GM23338 (cell line): Measurements from ENCODE around the gene PLA2G5. TPM values are rescaled to one million over a fixed set of nuclear protein-coding genes. Genes with fewer than 3 reads are reported as not detected.

Experiments
- ATAC-seq: fragments of 200-7000 bp; cut with Tn5 transposase; 3 replicates; pipeline ENCODE4 v1.9.1; 2020
- DNase-seq: peaks from one replicate; pipeline ENCODE4 v3.0.0-alpha.2; 2015; ENCODE audit warnings: low spot score
- H2AFZ ChIP-seq: fragments of 200-600 bp; sonication (generic); 2 replicates; pipeline ENCODE4 v1.8.0; 2016; ENCODE audit warnings: antibody characterized with exemption, mild to moderate bottlenecking, moderate library complexity
- H3F3A ChIP-seq: fragments of 200-600 bp; sonication (generic); replicated peaks from 2 replicates; pipeline ENCODE4 v1.8.0; 2017; ENCODE audit warnings: antibody characterized with exemption, mixed run types, low read depth
- H3K27ac ChIP-seq: fragments of 200-600 bp; sonication (generic); 2 replicates; pipeline ENCODE4 v1.6.1; 2016; ENCODE audit warnings: low read depth
- H3K27me3 ChIP-seq: fragments of 200-600 bp; sonication (generic); 2 replicates; pipeline ENCODE4 v1.8.0; 2016; ENCODE audit warnings: mild to moderate bottlenecking, mixed run types, moderate library complexity; ENCODE audit not compliant: insufficient read depth
- H3K36me3 ChIP-seq: fragments of 200-600 bp; sonication (generic); 2 replicates; pipeline ENCODE4 v1.8.0; 2016; ENCODE audit warnings: mild to moderate bottlenecking; ENCODE audit not compliant: insufficient read depth
- H3K4me1 ChIP-seq: fragments of 200-600 bp; sonication (generic); 2 replicates; pipeline ENCODE4 v1.8.0; 2016; ENCODE audit warnings: mild to moderate bottlenecking, moderate library complexity; ENCODE audit not compliant: insufficient read depth
- H3K4me2 ChIP-seq: fragments of 200-600 bp; sonication (generic); 2 replicates; pipeline ENCODE4 v1.7.1; 2017; ENCODE audit warnings: mixed run types
- H3K4me3 ChIP-seq: fragments of 200-600 bp; sonication (generic); 2 replicates; pipeline ENCODE4 v1.6.1; 2016; ENCODE audit warnings: mixed run types
- H3K79me2 ChIP-seq: fragments of 200-600 bp; sonication (generic); replicated peaks from 2 replicates; pipeline ENCODE4 v1.8.0; 2017; ENCODE audit warnings: mild to moderate bottlenecking; ENCODE audit not compliant: insufficient read depth
- H3K9me2 ChIP-seq: fragments of 200-600 bp; sonication (generic); 2 replicates; pipeline ENCODE4 v1.8.0; 2017; ENCODE audit not compliant: insufficient read depth
- H4K20me1 ChIP-seq: fragments of 200-600 bp; sonication (generic); replicated peaks from 2 replicates; pipeline ENCODE4 v1.8.0; 2017; ENCODE audit warnings: mild to moderate bottlenecking; ENCODE audit not compliant: insufficient read depth
- H3K27ac Mint-ChIP-seq: 2 replicates; pipeline ENCODE4 v1.8.0; 2020; ENCODE audit warnings: inconsistent platforms, mild to moderate bottlenecking, moderate library complexity, mixed read lengths
- H3K27me3 Mint-ChIP-seq: 3 replicates; pipeline ENCODE4 v1.8.0; 2022; ENCODE audit warnings: low read depth, mild to moderate bottlenecking, moderate library complexity, mixed read lengths, inconsistent platforms; ENCODE audit not compliant: insufficient read depth, poor library complexity
- H3K36me3 Mint-ChIP-seq: 3 replicates; pipeline ENCODE4 v1.8.0; 2021; ENCODE audit warnings: low read depth, mild to moderate bottlenecking, inconsistent platforms, moderate library complexity, mixed read lengths
- H3K4me1 Mint-ChIP-seq: 3 replicates; pipeline ENCODE4 v1.8.0; 2020; ENCODE audit warnings: mild to moderate bottlenecking, inconsistent platforms, mixed read lengths
- H3K4me3 Mint-ChIP-seq: 3 replicates; pipeline ENCODE4 v1.8.0; 2021; ENCODE audit warnings: moderate library complexity, mild to moderate bottlenecking, inconsistent platforms, mixed read lengths
- H3K9me3 Mint-ChIP-seq: 3 replicates; pipeline ENCODE4 v1.8.0; 2020; ENCODE audit warnings: moderate library complexity, mild to moderate bottlenecking, inconsistent platforms, mixed read lengths
- CREB1 ChIP-seq: fragments of 250-450 bp; sonication (Bioruptor Pico); IDR thresholded peaks from 2 replicates; pipeline ENCODE4 v1.5.0; 2020; ENCODE audit warnings: low read depth, mild to moderate bottlenecking, moderate library complexity
- EZH2 ChIP-seq: fragments of 200-600 bp; sonication (generic); IDR thresholded peaks from one replicate; pipeline ENCODE4 v1.8.0; 2017; ENCODE audit warnings: antibody characterized with exemption, mild to moderate bottlenecking, low read depth; ENCODE audit not compliant: unreplicated experiment
- EZH2phosphoT487 ChIP-seq: fragments of 200-600 bp; sonication (generic); IDR thresholded peaks from one replicate; pipeline ENCODE4 v1.8.1; 2018; ENCODE audit warnings: antibody characterized with exemption; ENCODE audit not compliant: unreplicated experiment
- JUNB ChIP-seq: IDR thresholded peaks from one replicate; pipeline ENCODE4 v1.6.1; 2016; ENCODE audit warnings: antibody characterized with exemption; ENCODE audit not compliant: unreplicated experiment
- NANOG ChIP-seq: IDR thresholded peaks from 2 replicates; pipeline ENCODE4 v1.6.1; 2016; ENCODE audit warnings: antibody characterized with exemption, borderline replicate concordance
- POLR2AphosphoS5 ChIP-seq: IDR thresholded peaks from 2 replicates; pipeline ENCODE4 v1.6.1; 2016; ENCODE audit warnings: antibody characterized with exemption, low read depth
- STAT1 ChIP-seq: IDR thresholded peaks from one replicate; pipeline ENCODE4 v1.6.1; 2016; ENCODE audit warnings: antibody characterized with exemption; ENCODE audit not compliant: unreplicated experiment
- ZNF331 ChIP-seq: fragments of 250-450 bp; sonication (Bioruptor Pico); IDR thresholded peaks from 2 replicates; pipeline ENCODE4 v1.5.0; 2020; ENCODE audit warnings: low read depth, mild to moderate bottlenecking, moderate library complexity
- polyA plus RNA-seq: library from polyadenylated mRNA; unstranded; fragments of >200 nt; fragmentation: Nextera tagmentation; extraction: Ambion mirVana; gene quantifications from 2 replicates; pipeline ENCODE4 v1.2.1, GENCODE V29; 2016
- total RNA-seq: library from RNA; depleted of rRNA; stranded (reverse); fragments of >200 nt; shearing (Covaris generic); gene quantifications from 2 replicates; pipeline ENCODE4 v1.2.3, GENCODE V29; 2014
- TF ChIP-seq, protein P1 (sequence below): IDR thresholded peaks from 2 replicates; pipeline ENCODE4 v1.6.1; 2016; ENCODE audit warnings: antibody characterized with exemption

Gene PLA2G5
- total and polyA plus RNA-seq, 2 experiments from 2014 or later = not detected

DNA sequence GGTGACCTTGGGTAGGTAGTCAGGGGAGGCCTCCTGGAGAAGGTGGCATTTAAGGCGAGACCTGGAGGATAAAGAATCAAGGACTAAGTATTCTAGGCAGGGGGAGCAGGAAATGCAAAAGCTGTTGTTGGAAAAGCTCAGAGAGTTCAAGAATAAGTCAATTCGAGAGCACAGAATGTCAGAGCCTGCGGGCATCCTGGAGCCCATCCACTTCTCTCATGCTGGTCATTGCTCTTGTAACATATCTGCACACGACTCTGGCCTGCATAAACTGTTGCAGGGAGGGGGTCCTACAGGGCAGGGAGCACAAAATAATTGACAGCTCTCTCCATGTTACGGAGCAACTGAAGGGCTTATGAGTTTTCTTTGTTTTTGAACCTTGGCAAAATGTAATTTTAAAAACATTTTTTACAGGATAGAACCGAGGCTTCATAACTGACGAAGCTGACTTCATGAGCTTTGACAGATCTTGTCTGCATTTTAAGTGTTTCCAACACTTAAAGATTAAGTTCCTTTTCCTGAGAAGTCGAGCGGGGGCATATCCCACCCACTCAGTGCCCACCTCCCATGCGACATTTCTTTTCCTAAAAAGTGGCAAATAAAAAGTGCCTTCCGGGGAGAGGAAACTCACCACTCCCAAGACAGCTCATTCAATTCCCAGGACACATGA lies 4.2 kb downstream of the PLA2G5 start:
- Histone ChIP-seq H3K9me2 (no peaks in the 10 kb centered on the region), H2AFZ (no peak overlapping the region), H3K4me1 (no peaks in the 10 kb centered on the region), H3K36me3 (no peaks in the 10 kb centered on the region; the same call in 1 of the 2 replicates), H3K4me3 (no peak overlapping the region), H3K27ac (no peak overlapping the region), H3K79me2 (no peaks in the 10 kb centered on the region), H3K27me3 (no peaks in the 10 kb centered on the region), H3F3A (no peaks in the 10 kb centered on the region), H4K20me1 (no peaks in the 10 kb centered on the region), H3K4me2 (no peak overlapping the region)
- Mint-ChIP-seq H3K9me3 (no peaks in the 10 kb centered on the region; the same call in 2 of the 3 replicates), H3K4me3 (no peak overlapping the region), H3K36me3 (no peaks in the 10 kb centered on the region; the same call in 2 of the 3 replicates), H3K4me1 (peaks cover 3% of the 10 kb centered on the region; the same call in 1 of the 3 replicates), H3K27ac (no peak overlapping the region), H3K27me3 (peaks cover 8% of the 10 kb centered on the region)
- DNase-seq (no peak), ATAC-seq (no peak)
- TF ChIP-seq, protein P1, sequence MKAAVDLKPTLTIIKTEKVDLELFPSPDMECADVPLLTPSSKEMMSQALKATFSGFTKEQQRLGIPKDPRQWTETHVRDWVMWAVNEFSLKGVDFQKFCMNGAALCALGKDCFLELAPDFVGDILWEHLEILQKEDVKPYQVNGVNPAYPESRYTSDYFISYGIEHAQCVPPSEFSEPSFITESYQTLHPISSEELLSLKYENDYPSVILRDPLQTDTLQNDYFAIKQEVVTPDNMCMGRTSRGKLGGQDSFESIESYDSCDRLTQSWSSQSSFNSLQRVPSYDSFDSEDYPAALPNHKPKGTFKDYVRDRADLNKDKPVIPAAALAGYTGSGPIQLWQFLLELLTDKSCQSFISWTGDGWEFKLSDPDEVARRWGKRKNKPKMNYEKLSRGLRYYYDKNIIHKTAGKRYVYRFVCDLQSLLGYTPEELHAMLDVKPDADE = no peak
- TF ChIP-seq NANOG = no peak
- no peak for TF ChIP-seq EZH2phosphoT487
- TF ChIP-seq EZH2 = no peak

- Histone ChIP-seq H3K4me1 (no peaks in the 10 kb centered on the region), H4K20me1 (no peaks in the 10 kb centered on the region), H3K9me2 (no peaks in the 10 kb centered on the region), H3K27me3 (no peaks in the 10 kb centered on the region), H3K79me2 (no peaks in the 10 kb centered on the region), H2AFZ (no peak overlapping the region), H3F3A (no peaks in the 10 kb centered on the region), H3K27ac (no peak overlapping the region), H3K36me3 (no peaks in the 10 kb centered on the region; the same call in 1 of the 2 replicates), H3K4me2 (no peak overlapping the region), H3K4me3 (no peak overlapping the region)
- H3K27me3 Mint-ChIP-seq = peaks cover 8% of the 10 kb centered on the region
- no peaks in the 10 kb centered on the region; the same call in 2 of the 3 replicates for H3K9me3 Mint-ChIP-seq
- DNase-seq (no peak), ATAC-seq (no peak)
- H3K27ac Mint-ChIP-seq = no peak overlapping the region
- TF ChIP-seq, protein P1 = no peak
- TF ChIP-seq POLR2AphosphoS5 = no peak
- no peak for TF ChIP-seq CREB1
- TF ChIP-seq JUNB = no peak
- TF ChIP-seq NANOG = no peak
- TF ChIP-seq EZH2 = no peak
- TF ChIP-seq EZH2phosphoT487 = no peak
- TF ChIP-seq STAT1 = no peak
- TF ChIP-seq ZNF331 (CRISPR knock-in tag) = no peak
- H3K4me3 Mint-ChIP-seq = no peak overlapping the region
- H3K36me3 Mint-ChIP-seq = no peaks in the 10 kb centered on the region; the same call in 2 of the 3 replicates
- H3K4me1 Mint-ChIP-seq = peaks cover 4% of the 10 kb centered on the region; the same call in 1 of the 3 replicates
Measured at GRCh38 chr1:20074725-20075171, 4.8 kb downstream of the PLA2G5 start.
